Measurements from ENCODE around the gene F8. TPM values are rescaled to one million over a fixed set of nuclear protein-coding genes. Genes with fewer than 3 reads are reported as not detected.
"Not testable (repeated sequence)": the region's sequence is repeated elsewhere in the genome, so short reads cannot be mapped to it uniquely, and the experiment has no call there.

The F8 gene
- total and polyA plus RNA-seq, 2 of the 4 experiments (the other 2 are of a cell fraction), result 1.4 to 1.5 TPM

GRCh38 chrX:154817048-154817618 is 205.4 kb downstream of the F8 start:
- H3K9ac ChIP-seq (ENCODE audit: low read depth, low read length); dilution Hi-C loops (cut with HindIII; ENCODE audit: low sequenced_read_pairs, unreplicated experiment); H3K36me3 ChIP-seq (ENCODE audit: control insufficient read depth, insufficient read depth, low read length); H2AK5ac ChIP-seq (ENCODE audit: low read depth, low read length); H4K5ac ChIP-seq (ENCODE audit: low read depth, low read length); H3K14ac ChIP-seq (replicated peaks; ENCODE audit: low read depth, low read length); H3K27ac ChIP-seq (ENCODE audit: insufficient read depth, low read length); H3K4me3 ChIP-seq (ENCODE audit: insufficient read depth, low read depth, low read length); H3K79me1 ChIP-seq (ENCODE audit: low read depth in 1 of 2, low read length in 2 of 2); H2AFZ ChIP-seq (replicated peaks; ENCODE audit: low read length, poor library complexity); BruUV-seq (replicated peaks); H3K4ac ChIP-seq (ENCODE audit: low read depth, low read length); H2AK9ac ChIP-seq (replicated peaks; ENCODE audit: low read depth, low read length, poor library complexity); H3K18ac ChIP-seq (ENCODE audit: low read depth, low read length); H3K4me1 ChIP-seq (ENCODE audit: control insufficient read depth, insufficient read depth, low read length); H3K9me3 ChIP-seq (ENCODE audit: control insufficient read depth, insufficient read depth, low read length); in situ Hi-C loops (cut with MboI; ENCODE audit: low sequenced_read_pairs); DNase-seq; intact Hi-C loops (cut with micrococcal nuclease); H2BK20ac ChIP-seq (ENCODE audit: low read depth, low read length); H3K23ac ChIP-seq (ENCODE audit: low read depth, low read length); H4K8ac ChIP-seq (ENCODE audit: low read depth in 2 of 2, low read length in 2 of 2); H3K27me3 ChIP-seq (ENCODE audit: control insufficient read depth, insufficient read depth, low read length); H2BK15ac ChIP-seq (ENCODE audit: low read depth, low read length); ATAC-seq (ENCODE audit: low read depth); H4K91ac ChIP-seq (ENCODE audit: insufficient read depth, low read depth, low read length); H2BK5ac ChIP-seq (ENCODE audit: low read depth, low read length, poor library complexity, severe bottlenecking); H3K9me1 ChIP-seq (ENCODE audit: insufficient read depth, low read length); CTCF ChIA-PET; POLR2A ChIA-PET (ENCODE audit: unreplicated experiment); H3K4me2 ChIP-seq (ENCODE audit: low read depth, low read length); H2BK120ac ChIP-seq (ENCODE audit: low read depth, low read length); H3K56ac ChIP-seq (ENCODE audit: extremely low read depth, insufficient read depth, low read length); H4K20me1 ChIP-seq (ENCODE audit: insufficient read depth, low read length): not testable (repeated sequence)
- 58% methylated on average over 5 of the region's 19 CpGs; no CpG with 5 or more reads in 1 of the 2 experiments for WGBS, 2 experiments (ENCODE audit: extremely low coverage in 2 of 2, insufficient read length in 1 of 2)

DNA sequence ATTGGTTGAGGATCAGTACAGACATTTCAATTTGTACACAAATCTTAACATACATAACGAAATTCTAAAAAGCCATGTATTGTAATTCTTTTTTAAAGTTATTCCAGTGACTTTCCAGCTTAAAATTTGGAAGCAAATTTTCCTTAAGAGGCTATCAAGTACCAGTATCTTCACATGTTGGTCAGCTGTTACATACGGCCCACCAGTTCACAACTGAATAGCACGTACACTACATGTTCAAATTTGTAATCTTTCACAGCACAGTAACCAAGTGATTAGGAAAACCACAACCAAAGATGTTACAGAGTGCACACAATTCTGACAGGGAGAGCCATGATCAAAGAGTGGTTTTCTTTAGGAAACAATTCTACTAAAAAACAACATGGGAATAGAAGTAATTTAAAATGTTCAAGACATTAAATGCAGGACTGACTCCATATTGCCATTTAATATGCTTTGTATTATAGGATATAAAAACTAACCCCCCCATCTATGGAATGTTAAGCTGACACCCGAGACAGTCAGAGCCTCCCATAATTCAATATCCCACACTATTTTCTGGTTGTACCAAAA is 206.1 kb downstream of the F8 start:
- H3K27ac ChIP-seq (ENCODE audit: insufficient read depth, low read length); H2AFZ ChIP-seq (replicated peaks; ENCODE audit: low read length, poor library complexity); H4K8ac ChIP-seq (ENCODE audit: low read depth in 2 of 2, low read length in 2 of 2); H2AK9ac ChIP-seq (replicated peaks; ENCODE audit: low read depth, low read length, poor library complexity); H3K4ac ChIP-seq (ENCODE audit: low read depth, low read length); H3K9me3 ChIP-seq (ENCODE audit: control insufficient read depth, insufficient read depth, low read length); H2BK15ac ChIP-seq (ENCODE audit: low read depth, low read length); H4K91ac ChIP-seq (ENCODE audit: insufficient read depth, low read depth, low read length); dilution Hi-C loops (cut with HindIII; ENCODE audit: low sequenced_read_pairs, unreplicated experiment); H3K23ac ChIP-seq (ENCODE audit: low read depth, low read length); H3K27me3 ChIP-seq (ENCODE audit: control insufficient read depth, insufficient read depth, low read length); H3K4me2 ChIP-seq (ENCODE audit: low read depth, low read length); H2BK20ac ChIP-seq (ENCODE audit: low read depth, low read length); H3K4me3 ChIP-seq (ENCODE audit: insufficient read depth, low read depth, low read length); H3K9me1 ChIP-seq (ENCODE audit: insufficient read depth, low read length); H2AK5ac ChIP-seq (ENCODE audit: low read depth, low read length); H3K14ac ChIP-seq (replicated peaks; ENCODE audit: low read depth, low read length); in situ Hi-C loops (cut with MboI; ENCODE audit: low sequenced_read_pairs); H3K79me1 ChIP-seq (ENCODE audit: low read depth in 1 of 2, low read length in 2 of 2); H3K56ac ChIP-seq (ENCODE audit: extremely low read depth, insufficient read depth, low read length); H2BK120ac ChIP-seq (ENCODE audit: low read depth, low read length); H3K18ac ChIP-seq (ENCODE audit: low read depth, low read length); H3K36me3 ChIP-seq (ENCODE audit: control insufficient read depth, insufficient read depth, low read length); H3K4me1 ChIP-seq (ENCODE audit: control insufficient read depth, insufficient read depth, low read length); H2BK5ac ChIP-seq (ENCODE audit: low read depth, low read length, poor library complexity, severe bottlenecking); H3K9ac ChIP-seq (ENCODE audit: low read depth, low read length); H4K20me1 ChIP-seq (ENCODE audit: insufficient read depth, low read length); intact Hi-C loops (cut with micrococcal nuclease); BruUV-seq (replicated peaks); ATAC-seq (ENCODE audit: low read depth); DNase-seq; POLR2A ChIA-PET (ENCODE audit: unreplicated experiment); H4K5ac ChIP-seq (ENCODE audit: low read depth, low read length): not testable (repeated sequence)
- no CpG with 5 or more reads among the region's 4 CpGs for WGBS, 2 experiments (ENCODE audit: extremely low coverage in 2 of 2, insufficient read length in 1 of 2)
- CTCF ChIA-PET, result interaction anchor here (0.6 to 1.0 kb wide), 2 partner anchors 11 to 905 kb away, joined by 3 read pairs; partner anchors contain the start of gene MPP1
